Measurements from ENCODE around the gene ZNF598.

DNA sequence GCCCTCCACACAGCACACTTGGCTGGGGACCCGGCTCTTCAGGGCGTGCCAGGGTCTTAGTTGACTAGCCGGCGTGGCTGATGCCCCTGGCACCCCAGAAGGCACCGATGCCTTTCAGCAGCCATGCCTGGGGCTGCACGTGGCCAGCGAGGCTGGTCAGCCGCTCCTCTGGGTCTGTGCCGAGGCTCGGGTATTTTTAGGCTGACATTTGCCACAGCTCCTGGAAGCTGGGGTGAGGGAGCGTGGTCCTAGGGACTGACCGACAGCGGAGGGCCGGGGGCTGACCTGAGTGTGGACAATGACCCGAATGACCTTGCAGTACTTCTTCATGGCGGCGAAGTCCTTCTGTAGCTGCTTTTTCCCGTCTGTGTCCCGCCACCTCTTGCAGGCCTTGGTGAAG lies 59.1 kb downstream of the ZNF598 start:
- TF ChIP-seq EZH2 (IDR thresholded peaks at IDR 0.05; ENCODE audit: borderline replicate concordance, low read length), result no peak
- TF ChIP-seq, protein P1, sequence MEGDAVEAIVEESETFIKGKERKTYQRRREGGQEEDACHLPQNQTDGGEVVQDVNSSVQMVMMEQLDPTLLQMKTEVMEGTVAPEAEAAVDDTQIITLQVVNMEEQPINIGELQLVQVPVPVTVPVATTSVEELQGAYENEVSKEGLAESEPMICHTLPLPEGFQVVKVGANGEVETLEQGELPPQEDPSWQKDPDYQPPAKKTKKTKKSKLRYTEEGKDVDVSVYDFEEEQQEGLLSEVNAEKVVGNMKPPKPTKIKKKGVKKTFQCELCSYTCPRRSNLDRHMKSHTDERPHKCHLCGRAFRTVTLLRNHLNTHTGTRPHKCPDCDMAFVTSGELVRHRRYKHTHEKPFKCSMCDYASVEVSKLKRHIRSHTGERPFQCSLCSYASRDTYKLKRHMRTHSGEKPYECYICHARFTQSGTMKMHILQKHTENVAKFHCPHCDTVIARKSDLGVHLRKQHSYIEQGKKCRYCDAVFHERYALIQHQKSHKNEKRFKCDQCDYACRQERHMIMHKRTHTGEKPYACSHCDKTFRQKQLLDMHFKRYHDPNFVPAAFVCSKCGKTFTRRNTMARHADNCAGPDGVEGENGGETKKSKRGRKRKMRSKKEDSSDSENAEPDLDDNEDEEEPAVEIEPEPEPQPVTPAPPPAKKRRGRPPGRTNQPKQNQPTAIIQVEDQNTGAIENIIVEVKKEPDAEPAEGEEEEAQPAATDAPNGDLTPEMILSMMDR (conservative IDR thresholded peaks at IDR 0.05 in 1 of 2, IDR thresholded peaks at IDR 0.05 in 1 of 2; ENCODE audit: extremely low read depth in 1 of 2, insufficient read depth in 1 of 2, low read depth in 1 of 2, low read length in 2 of 2), result no peak

All from mammary epithelial cell (primary cell).